ENCODE results near the gene THRB.

Gene THRB

DNA sequence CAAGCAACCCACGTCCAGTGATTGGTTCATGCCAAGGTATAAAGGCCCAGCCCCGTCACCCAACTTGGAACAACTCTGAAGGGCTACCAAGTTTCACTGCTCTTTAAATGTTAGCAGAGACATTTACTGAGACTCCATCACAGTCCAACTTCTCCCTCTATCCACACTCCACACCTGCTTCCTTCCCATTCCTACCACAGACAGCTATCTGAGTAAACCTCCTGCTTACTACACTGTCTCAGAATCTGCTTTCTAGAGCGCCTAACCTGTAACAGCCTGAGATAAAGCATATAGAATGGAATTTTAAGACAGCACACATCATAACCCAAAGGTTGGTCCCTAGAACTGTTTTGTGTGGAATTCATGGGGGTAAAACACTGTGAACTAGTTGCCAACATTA, 106.5 kb downstream of the THRB start:
- H3K79me1 ChIP-seq (replicated peaks; ENCODE audit: low read length, poor library complexity, severe bottlenecking), result no peaks in the 10 kb centered on the region
- no peak for DNase-seq
- no peak overlapping the region for H3K4me2 ChIP-seq (ENCODE audit: low read length, poor library complexity, severe bottlenecking)
- no peak overlapping the region for H3K4ac ChIP-seq (ENCODE audit: low read depth in 1 of 2, low read length in 2 of 2)
- no peak overlapping the region for H2AFZ ChIP-seq (ENCODE audit: low read depth, low read length)
- H3K4me3 ChIP-seq (ENCODE audit: insufficient read depth in 1 of 2, low read depth in 1 of 2, low read length in 2 of 2), result no peak overlapping the region
- no peaks in the 10 kb centered on the region for H3K27me3 ChIP-seq (ENCODE audit: control insufficient read depth in 1 of 2, insufficient read depth in 1 of 2, low read length in 2 of 2)
- no peaks in the 10 kb centered on the region for H3K9me3 ChIP-seq (ENCODE audit: control insufficient read depth, low read length)
- no peak overlapping the region for H4K8ac ChIP-seq (ENCODE audit: low read length)
- H3K14ac ChIP-seq (ENCODE audit: low read length in 2 of 2), result no peak overlapping the region
- H3K9ac ChIP-seq (ENCODE audit: low read length), result no peak overlapping the region
- H2BK15ac ChIP-seq (ENCODE audit: low read depth, poor library complexity, severe bottlenecking), result no peak overlapping the region
- H2BK5ac ChIP-seq (ENCODE audit: low read depth, low read length, poor library complexity, severe bottlenecking), result no peak overlapping the region
- WGBS, result 94% methylated on average over 2 of the region's 3 CpGs
- no peak overlapping the region for H4K91ac ChIP-seq (ENCODE audit: low read length)
- peak overlapping the region; percentile 45 for H3K27ac ChIP-seq (ENCODE audit: low read length, poor library complexity, severe bottlenecking)
- H3K18ac ChIP-seq (ENCODE audit: low read depth in 1 of 2, low read length in 2 of 2), result no peak overlapping the region
- H2BK12ac ChIP-seq (ENCODE audit: low read length in 2 of 2), result no peak overlapping the region
- peak overlapping the region; percentile 84 for H2AK5ac ChIP-seq (ENCODE audit: low read length, severe bottlenecking)
- peaks cover 8% of the 10 kb centered on the region for H3K4me1 ChIP-seq (ENCODE audit: control insufficient read depth, insufficient read depth, low read depth, low read length)
- no peak overlapping the region for H2BK120ac ChIP-seq (ENCODE audit: low read depth, low read length)
- no peaks in the 10 kb centered on the region for H3K36me3 ChIP-seq (ENCODE audit: control insufficient read depth in 1 of 2, insufficient read depth in 2 of 2, low read depth in 1 of 2, low read length in 2 of 2)
- H3K23ac ChIP-seq (ENCODE audit: low read length in 2 of 2), result no peak overlapping the region

GRCh38 chr3:24387493-24387892, 107.2 kb downstream of the THRB start:
- Histone ChIP-seq H2BK120ac (ENCODE audit: low read depth, low read length) (no peak overlapping the region), H3K4me3 (ENCODE audit: insufficient read depth in 1 of 2, low read depth in 1 of 2, low read length in 2 of 2) (no peak overlapping the region), H3K23ac (ENCODE audit: low read length in 2 of 2) (no peak overlapping the region), H3K9me3 (ENCODE audit: control insufficient read depth, low read length) (no peaks in the 10 kb centered on the region), H3K4me2 (ENCODE audit: low read length, poor library complexity, severe bottlenecking) (no peak overlapping the region), H3K18ac (ENCODE audit: low read depth in 1 of 2, low read length in 2 of 2) (no peak overlapping the region), H2BK5ac (ENCODE audit: low read depth, low read length, poor library complexity, severe bottlenecking) (no peak overlapping the region), H3K4me1 (ENCODE audit: control insufficient read depth, insufficient read depth, low read depth, low read length) (peaks cover 8% of the 10 kb centered on the region), H2BK15ac (ENCODE audit: low read depth, poor library complexity, severe bottlenecking) (no peak overlapping the region), H2AFZ (ENCODE audit: low read depth, low read length) (no peak overlapping the region), H4K8ac (ENCODE audit: low read length) (no peak overlapping the region), H3K36me3 (ENCODE audit: control insufficient read depth in 1 of 2, insufficient read depth in 2 of 2, low read depth in 1 of 2, low read length in 2 of 2) (no peaks in the 10 kb centered on the region), H2AK5ac (ENCODE audit: low read length, severe bottlenecking) (no peak overlapping the region), H2BK12ac (ENCODE audit: low read length in 2 of 2) (no peak overlapping the region), H3K4ac (ENCODE audit: low read depth in 1 of 2, low read length in 2 of 2) (no peak overlapping the region), H4K91ac (ENCODE audit: low read length) (no peak overlapping the region), H3K14ac (ENCODE audit: low read length in 2 of 2) (no peak overlapping the region), H3K79me1 (replicated peaks; ENCODE audit: low read length, poor library complexity, severe bottlenecking) (peaks cover 2% of the 10 kb centered on the region), H3K27ac (ENCODE audit: low read length, poor library complexity, severe bottlenecking) (peak overlapping the region; percentile 40), H3K9ac (ENCODE audit: low read length) (no peak overlapping the region), H3K27me3 (ENCODE audit: control insufficient read depth in 1 of 2, insufficient read depth in 1 of 2, low read length in 2 of 2) (no peaks in the 10 kb centered on the region)
- 65% methylated on average over 1 of the region's 1 CpG for WGBS
- no peak for DNase-seq

DNA sequence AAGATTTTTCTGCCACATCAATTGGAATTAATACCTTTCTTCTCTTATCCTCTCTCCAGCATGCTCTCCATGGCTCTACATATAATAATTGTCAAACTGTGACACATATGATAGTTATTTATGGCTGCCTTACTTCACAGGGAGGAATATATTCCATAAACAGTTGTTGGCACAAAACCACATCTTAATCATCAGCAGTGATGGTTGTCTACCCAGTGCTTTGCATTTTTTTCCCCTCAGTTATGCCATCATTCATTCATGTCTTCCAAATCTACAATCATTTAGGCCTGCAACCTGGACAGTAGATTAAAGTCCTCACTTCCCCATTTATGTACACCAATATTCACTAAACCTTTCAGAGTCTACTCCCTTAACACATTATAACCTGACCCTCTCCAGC, 107.7 kb downstream of the THRB start:
- Histone ChIP-seq H2BK15ac (ENCODE audit: low read depth, poor library complexity, severe bottlenecking) (no peak overlapping the region), H3K79me1 (replicated peaks; ENCODE audit: low read length, poor library complexity, severe bottlenecking) (peaks cover 2% of the 10 kb centered on the region), H3K4me1 (ENCODE audit: control insufficient read depth, insufficient read depth, low read depth, low read length) (peaks cover 8% of the 10 kb centered on the region), H3K27ac (ENCODE audit: low read length, poor library complexity, severe bottlenecking) (peak overlapping the region; percentile 40), H3K36me3 (ENCODE audit: control insufficient read depth in 1 of 2, insufficient read depth in 2 of 2, low read depth in 1 of 2, low read length in 2 of 2) (no peaks in the 10 kb centered on the region), H2AFZ (ENCODE audit: low read depth, low read length) (no peak overlapping the region), H4K91ac (ENCODE audit: low read length) (no peak overlapping the region), H3K23ac (ENCODE audit: low read length in 2 of 2) (no peak overlapping the region), H3K18ac (ENCODE audit: low read depth in 1 of 2, low read length in 2 of 2) (no peak overlapping the region), H3K4me3 (ENCODE audit: insufficient read depth in 1 of 2, low read depth in 1 of 2, low read length in 2 of 2) (no peak overlapping the region), H4K8ac (ENCODE audit: low read length) (no peak overlapping the region), H3K27me3 (ENCODE audit: control insufficient read depth in 1 of 2, insufficient read depth in 1 of 2, low read length in 2 of 2) (no peaks in the 10 kb centered on the region), H3K9me3 (ENCODE audit: control insufficient read depth, low read length) (no peaks in the 10 kb centered on the region), H2BK12ac (ENCODE audit: low read length in 2 of 2) (no peak overlapping the region), H3K9ac (ENCODE audit: low read length) (no peak overlapping the region), H3K14ac (ENCODE audit: low read length in 2 of 2) (no peak overlapping the region), H2BK120ac (ENCODE audit: low read depth, low read length) (no peak overlapping the region), H2BK5ac (ENCODE audit: low read depth, low read length, poor library complexity, severe bottlenecking) (no peak overlapping the region), H2AK5ac (ENCODE audit: low read length, severe bottlenecking) (peak overlapping the region; percentile 65), H3K4ac (ENCODE audit: low read depth in 1 of 2, low read length in 2 of 2) (no peak overlapping the region), H3K4me2 (ENCODE audit: low read length, poor library complexity, severe bottlenecking) (no peak overlapping the region)
- no peak for DNase-seq

DNA sequence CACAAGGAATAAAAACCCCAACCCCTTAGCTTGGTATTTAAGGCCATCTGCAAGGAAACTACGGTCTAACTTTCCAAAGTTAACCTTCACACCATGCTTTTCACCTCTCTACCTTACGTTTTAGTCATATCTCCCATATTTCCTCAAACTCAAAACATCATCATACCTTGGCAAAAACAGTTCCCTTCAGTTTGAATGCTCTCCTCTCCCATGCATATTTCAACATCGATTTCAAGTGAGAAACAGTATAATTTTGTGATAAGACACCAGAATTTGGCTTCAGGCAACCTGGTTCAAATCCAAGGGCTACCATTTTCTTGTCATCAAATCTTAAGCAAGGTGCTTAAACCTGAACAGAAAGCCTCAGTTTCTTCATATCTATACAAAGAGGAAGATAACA, 108.2 kb downstream of the THRB start:
- Histone ChIP-seq H2BK12ac (ENCODE audit: low read length in 2 of 2) (no peak overlapping the region), H2BK120ac (ENCODE audit: low read depth, low read length) (no peak overlapping the region), H3K4me2 (ENCODE audit: low read length, poor library complexity, severe bottlenecking) (no peak overlapping the region), H3K18ac (ENCODE audit: low read depth in 1 of 2, low read length in 2 of 2) (no peak overlapping the region), H4K91ac (ENCODE audit: low read length) (no peak overlapping the region), H3K4ac (ENCODE audit: low read depth in 1 of 2, low read length in 2 of 2) (no peak overlapping the region), H3K27me3 (ENCODE audit: control insufficient read depth in 1 of 2, insufficient read depth in 1 of 2, low read length in 2 of 2) (no peaks in the 10 kb centered on the region), H2AK5ac (ENCODE audit: low read length, severe bottlenecking) (peak overlapping the region; percentile 82), H3K79me1 (replicated peaks; ENCODE audit: low read length, poor library complexity, severe bottlenecking) (peaks cover 2% of the 10 kb centered on the region), H4K8ac (ENCODE audit: low read length) (no peak overlapping the region), H3K27ac (ENCODE audit: low read length, poor library complexity, severe bottlenecking) (no peak overlapping the region), H3K14ac (ENCODE audit: low read length in 2 of 2) (no peak overlapping the region), H3K36me3 (ENCODE audit: control insufficient read depth in 1 of 2, insufficient read depth in 2 of 2, low read depth in 1 of 2, low read length in 2 of 2) (no peaks in the 10 kb centered on the region), H2BK5ac (ENCODE audit: low read depth, low read length, poor library complexity, severe bottlenecking) (no peak overlapping the region), H3K23ac (ENCODE audit: low read length in 2 of 2) (no peak overlapping the region), H2BK15ac (ENCODE audit: low read depth, poor library complexity, severe bottlenecking) (no peak overlapping the region), H3K4me1 (ENCODE audit: control insufficient read depth, insufficient read depth, low read depth, low read length) (peaks cover 8% of the 10 kb centered on the region), H3K4me3 (ENCODE audit: insufficient read depth in 1 of 2, low read depth in 1 of 2, low read length in 2 of 2) (no peak overlapping the region), H2AFZ (ENCODE audit: low read depth, low read length) (no peak overlapping the region), H3K9me3 (ENCODE audit: control insufficient read depth, low read length) (no peaks in the 10 kb centered on the region), H3K9ac (ENCODE audit: low read length) (no peak overlapping the region)
- 92% methylated on average over 3 of the region's 3 CpGs for WGBS
- no peak for DNase-seq
